IMR-90 (cell line): ENCODE results near the gene P3H1. TPM values are rescaled to one million over a fixed set of nuclear protein-coding genes. Genes with fewer than 3 reads are reported as not detected.

ENCODE experiments used
- polyA plus RNA-seq, 3 experiments: library from polyadenylated mRNA; depleted of rRNA; stranded (reverse); fragments of >200 nt; gene quantifications; 2 replicates each; pipeline ENCODE4 v1.2.3, GENCODE V29; 2012; ENCODE audit warnings: low replicate concordance in 1 of 3
- total RNA-seq: library from RNA; depleted of rRNA; stranded (reverse); fragments of >200 nt; gene quantifications from 2 replicates; pipeline ENCODE4 v1.2.3, GENCODE V29; 2012; rRNA removed

Gene P3H1
- total and polyA plus RNA-seq, 2 of the 4 experiments (the other 2 are of a cell fraction): 108 to 210 TPM

Other genes starting within 250 kb of the P3H1 start
- 22.4 and 36.1 TPM in 2 replicates for gene PPIH, start 108.6 kb downstream of the P3H1 start, total RNA-seq
- gene PPIH, start 108.6 kb downstream of the P3H1 start, polyA plus RNA-seq (2012; rRNA removed): 47.1 and 52.1 TPM in 2 replicates
- 843 and 1,307 TPM in 2 replicates for gene YBX1, start 84.6 kb downstream of the P3H1 start, total RNA-seq
- 605 and 617 TPM in 2 replicates for gene YBX1, start 84.6 kb downstream of the P3H1 start, polyA plus RNA-seq (2012; rRNA removed)
- not detected in 2 replicates for gene CLDN19, start 26.8 kb downstream of the P3H1 start, total RNA-seq
- gene CLDN19, start 26.8 kb downstream of the P3H1 start, polyA plus RNA-seq (2012; rRNA removed): not detected in 2 replicates
- gene C1orf50, start 221 bp upstream of the P3H1 start, total RNA-seq: 2.0 and 3.9 TPM in 2 replicates
- 4.7 and 6.0 TPM in 2 replicates for gene C1orf50, start 221 bp upstream of the P3H1 start, polyA plus RNA-seq (2012; rRNA removed)
- gene TMEM269, start 18.0 kb upstream of the P3H1 start, total RNA-seq: not detected in 2 replicates
- gene TMEM269, start 18.0 kb upstream of the P3H1 start, polyA plus RNA-seq (2012; rRNA removed): 0.14 TPM in 1 of 2 replicates, not detected in the other
- 5.0 and 5.6 TPM in 2 replicates for gene ERMAP, start 50.1 kb upstream of the P3H1 start, total RNA-seq
- gene ERMAP, start 50.1 kb upstream of the P3H1 start, polyA plus RNA-seq (2012; rRNA removed): 5.9 and 7.2 TPM in 2 replicates
- gene SVBP, start 50.4 kb upstream of the P3H1 start, total RNA-seq: 9.7 and 12.2 TPM in 2 replicates
- gene SVBP, start 50.4 kb upstream of the P3H1 start, polyA plus RNA-seq (2012; rRNA removed): 10.5 and 11.5 TPM in 2 replicates
- gene ZNF691, start 79.6 kb upstream of the P3H1 start, total RNA-seq: 13.6 and 15.3 TPM in 2 replicates
- gene ZNF691, start 79.6 kb upstream of the P3H1 start, polyA plus RNA-seq (2012; rRNA removed): 6.2 and 6.8 TPM in 2 replicates
- 203 and 395 TPM in 2 replicates for gene SLC2A1, start 191.8 kb upstream of the P3H1 start, total RNA-seq
- gene SLC2A1, start 191.8 kb upstream of the P3H1 start, polyA plus RNA-seq (2012; rRNA removed): 200 and 208 TPM in 2 replicates